Fibroblast of skin of left biceps (primary cell): ENCODE measurements around the gene TENM4.
"Not testable (repeated sequence)": the region's sequence is repeated elsewhere in the genome, so short reads cannot be mapped to it uniquely, and the experiment has no call there.

Experiments used
- DNase-seq, 2 experiments: peaks; one replicate each; pipeline ENCODE4 v3.0.0-alpha.2; 2013; ENCODE audit warnings: low read depth in 2 of 2

The TENM4 gene

GRCh38 chr11:78845496-78845895 lies 595.3 kb downstream of the TENM4 start:
- no peak for DNase-seq

DNA sequence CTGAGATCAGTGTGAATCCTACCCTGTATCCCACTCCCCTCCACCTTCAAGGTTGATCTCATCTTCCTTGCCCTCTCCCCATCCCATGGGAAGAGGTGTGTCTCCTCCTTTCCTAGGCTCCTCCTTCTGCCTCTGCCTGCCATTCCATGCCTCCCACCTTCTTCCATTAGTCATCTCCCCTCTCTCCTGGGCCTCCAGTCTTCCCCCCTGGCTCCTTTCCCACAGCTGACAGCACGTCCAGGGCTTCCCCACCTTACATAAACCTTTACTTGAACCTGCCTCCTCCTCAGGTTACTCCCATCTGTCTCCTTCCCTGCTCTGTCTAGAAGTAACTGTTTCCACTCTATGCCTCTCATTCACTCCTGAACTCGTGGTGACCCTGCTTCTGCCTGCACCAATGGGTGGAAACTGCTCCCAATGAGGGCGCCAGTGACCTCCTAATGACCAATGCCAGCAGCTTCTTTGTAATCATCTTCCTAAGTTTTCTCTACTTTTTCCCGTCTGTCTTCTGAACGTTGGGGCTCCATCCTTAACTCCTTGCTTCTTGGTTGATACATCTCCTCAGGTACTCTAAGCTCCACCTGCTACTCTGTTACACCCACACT lies 599.3 kb downstream of the TENM4 start:
- no peak for DNase-seq

DNA sequence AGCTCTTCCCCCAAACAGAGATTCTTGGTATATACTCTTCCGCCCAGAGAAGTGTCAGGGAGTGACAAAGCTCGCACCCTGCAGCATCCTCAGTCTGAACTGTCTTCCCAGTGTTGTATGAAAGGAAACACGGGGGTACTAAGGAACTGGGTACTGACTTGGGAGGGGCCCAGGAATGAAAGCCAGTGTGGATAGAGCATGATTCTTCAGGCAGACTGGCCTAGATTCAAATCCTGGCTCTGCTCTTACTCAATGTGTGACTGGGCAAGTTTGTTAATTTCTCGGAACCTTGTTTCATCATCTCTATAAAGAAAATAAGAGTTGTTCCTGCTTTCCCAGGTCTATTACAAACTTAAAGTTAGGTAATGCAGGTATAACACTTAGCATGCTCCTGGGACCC lies 600.2 kb downstream of the TENM4 start:
- peak; percentile 47 to 57 for DNase-seq

DNA sequence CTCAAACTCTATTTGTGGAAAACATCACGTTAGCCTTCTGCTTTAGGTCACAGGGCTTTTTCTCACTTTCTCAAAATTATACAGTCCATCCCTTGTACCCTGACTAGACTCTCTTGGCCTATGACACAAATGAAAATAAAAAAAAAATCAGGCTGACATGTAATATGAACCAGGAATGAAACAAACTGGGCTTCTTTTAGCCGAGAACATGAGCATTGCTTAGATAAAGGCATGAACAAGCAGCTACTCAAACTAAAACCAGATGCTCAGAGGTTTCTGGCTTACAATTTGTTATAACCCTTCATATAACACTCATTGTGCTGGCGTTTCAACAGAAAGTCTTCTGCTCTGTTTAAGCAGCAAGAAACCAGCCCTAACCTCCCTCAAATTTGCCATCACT lies 600.6 kb downstream of the TENM4 start:
- DNase-seq = peak; percentile 85

GRCh38 chr11:78838417-78838816 lies 602.4 kb downstream of the TENM4 start:
- no peak for DNase-seq

GRCh38 chr11:78835646-78836045 lies 605.2 kb downstream of the TENM4 start:
- no peak for DNase-seq

DNA sequence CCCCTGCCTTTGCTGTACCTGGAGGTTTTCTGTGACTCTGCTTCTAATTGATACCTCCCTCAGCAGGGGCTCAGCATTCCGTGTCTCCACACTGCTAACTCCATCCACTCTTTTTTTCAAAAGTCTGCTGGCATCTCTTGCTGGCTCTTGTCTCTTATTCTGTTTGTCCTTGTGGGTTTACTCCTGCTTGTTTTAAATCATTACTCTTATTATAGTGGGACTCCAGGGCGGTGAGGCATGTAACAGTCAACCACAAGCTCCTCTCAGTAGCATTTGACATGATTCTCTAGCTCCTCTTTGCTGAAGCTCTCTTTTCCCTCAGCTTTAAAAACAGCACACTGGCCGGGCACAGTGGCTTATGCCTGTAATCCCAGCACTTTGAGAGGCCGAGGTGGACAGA lies 605.9 kb downstream of the TENM4 start:
- DNase-seq = no peak

DNA sequence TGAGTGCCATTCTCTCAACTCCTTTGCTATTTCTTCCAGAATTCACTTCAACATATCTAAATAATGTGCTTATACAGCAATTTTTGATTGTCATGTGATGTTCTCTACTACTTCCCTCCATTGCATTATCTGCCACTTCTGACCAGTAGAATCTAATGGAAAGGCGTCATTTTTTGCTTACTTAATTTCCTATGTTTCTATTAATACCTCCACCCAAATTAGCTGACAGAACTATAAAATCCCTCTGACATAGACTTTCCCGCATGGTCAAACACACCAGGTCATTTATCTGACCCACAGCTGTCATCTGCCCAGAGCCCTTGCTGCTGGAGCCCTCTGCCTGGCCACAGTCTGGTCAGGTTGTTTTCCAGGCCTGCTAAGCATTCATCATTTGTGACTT lies 607.6 kb downstream of the TENM4 start:
- DNase-seq = no peak

- no peak for DNase-seq
Observed at GRCh38 chr11:78832226-78832947, 608.4 kb downstream of the TENM4 start.

- no peak for DNase-seq
Observed at GRCh38 chr11:78831571-78831970, 609.3 kb downstream of the TENM4 start.

DNA sequence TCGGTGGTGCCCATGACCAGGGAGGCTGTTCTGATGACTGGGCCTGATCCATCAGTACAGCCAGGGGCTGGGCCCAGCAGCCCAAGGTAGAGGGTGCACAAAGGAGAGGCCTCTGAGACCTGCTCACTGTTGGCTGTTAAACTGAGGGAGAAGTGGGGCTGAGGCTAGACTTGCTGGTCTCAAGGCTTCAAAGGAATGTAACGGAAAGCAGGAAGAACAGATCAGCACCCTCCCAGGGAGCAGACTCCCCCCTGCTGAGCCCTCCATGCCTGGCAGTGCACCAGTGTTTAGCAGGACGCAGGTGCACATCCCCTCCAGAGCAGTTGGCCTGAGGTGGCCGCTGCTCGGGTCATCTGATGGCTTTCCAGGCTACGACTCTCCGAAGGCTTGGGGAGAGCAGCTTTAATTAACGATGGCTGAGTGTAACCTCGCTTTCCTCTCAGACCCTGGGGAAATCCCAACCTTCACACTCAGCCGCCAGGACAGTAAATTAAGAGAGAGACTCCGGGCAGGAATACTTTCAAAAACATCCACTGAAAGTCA lies 610.5 kb downstream of the TENM4 start:
- DNase-seq = no peak

DNA sequence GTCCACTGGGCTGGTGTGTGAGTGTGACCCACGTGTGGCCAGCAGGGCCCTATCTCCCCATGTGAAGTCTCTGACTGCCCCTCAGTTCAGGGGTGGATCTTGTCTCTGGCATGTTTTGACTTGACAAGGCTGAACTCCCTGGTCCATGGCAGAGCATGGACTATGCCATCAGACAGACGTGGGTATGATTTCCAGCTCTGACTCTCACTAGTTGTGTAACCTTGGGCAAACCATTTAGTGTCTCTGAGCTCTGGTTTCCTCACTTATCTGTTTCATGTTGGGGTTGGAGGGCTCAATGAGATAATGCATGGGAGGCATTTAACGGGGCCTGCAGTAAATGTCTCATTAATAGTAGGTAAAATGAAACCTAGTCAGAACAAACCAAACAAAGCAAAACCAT lies 611.7 kb downstream of the TENM4 start:
- DNase-seq = no peak

- DNase-seq = no peak
Observed at GRCh38 chr11:78828676-78829075, 612.2 kb downstream of the TENM4 start.

DNA sequence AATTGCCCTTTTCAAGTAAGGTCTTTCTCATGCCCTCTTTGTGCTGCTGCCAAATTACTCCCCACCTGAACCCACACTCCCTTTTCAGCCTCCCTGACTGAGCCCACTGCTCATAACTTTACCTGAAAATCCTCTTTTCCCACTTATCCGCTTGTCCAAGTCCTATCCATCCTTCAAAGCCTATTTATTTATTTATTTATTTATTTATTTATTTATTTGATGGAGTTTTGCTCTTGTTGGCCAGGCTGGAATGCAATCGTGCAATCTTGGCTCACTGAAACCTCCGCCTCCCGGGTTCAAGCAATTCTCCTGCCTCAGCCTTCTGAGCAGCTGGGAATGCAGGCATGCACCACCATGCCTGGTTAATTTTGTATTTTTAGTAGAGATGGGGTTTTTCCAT lies 613.5 kb downstream of the TENM4 start:
- not testable (repeated sequence) for DNase-seq

GRCh38 chr11:78825591-78826020 lies 615.2 kb downstream of the TENM4 start:
- no peak for DNase-seq

DNA sequence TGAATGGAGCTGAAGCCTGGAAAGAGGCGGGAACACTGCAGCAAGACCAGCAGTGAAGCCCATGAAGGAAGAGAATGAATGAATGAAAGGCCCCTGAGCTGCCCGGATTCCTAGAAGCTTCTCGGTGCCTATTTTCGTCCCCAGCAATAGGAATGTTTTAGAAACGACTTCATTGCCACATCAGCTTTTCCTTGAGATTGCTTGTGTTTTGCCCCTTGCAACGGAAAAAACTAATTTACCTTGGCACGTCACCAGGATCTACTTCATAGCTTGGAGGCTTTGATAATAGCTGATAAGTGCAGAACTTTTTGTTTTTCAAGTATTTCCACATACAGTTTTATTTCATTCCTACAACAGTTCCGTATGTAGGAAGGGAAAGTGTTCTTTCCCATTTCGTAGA lies 617.2 kb downstream of the TENM4 start:
- DNase-seq = no peak

DNA sequence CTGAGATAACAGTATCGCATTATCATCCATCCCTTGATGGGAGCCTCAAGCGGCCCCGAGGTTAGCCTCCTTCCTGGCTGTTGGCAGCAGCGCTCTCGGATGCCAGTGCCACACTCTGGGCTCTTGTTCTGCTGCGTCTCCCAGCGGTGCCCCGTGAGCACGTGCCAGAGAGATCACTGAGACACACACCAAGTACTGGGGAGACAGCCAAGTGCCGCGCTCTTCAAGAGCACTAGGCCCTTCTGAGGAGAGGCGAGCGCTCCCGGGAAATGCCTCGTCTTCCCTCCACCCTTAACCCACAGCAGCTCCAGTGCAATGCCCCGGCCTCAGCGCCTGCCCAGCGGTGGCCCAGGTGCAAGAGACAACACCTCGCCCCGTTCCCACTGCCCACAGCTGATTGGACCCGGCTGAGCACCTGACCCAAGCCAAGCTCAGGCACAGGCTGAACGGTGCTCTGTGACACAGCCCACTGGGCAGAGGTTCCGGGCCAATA lies 617.9 kb downstream of the TENM4 start:
- DNase-seq = no peak

DNA sequence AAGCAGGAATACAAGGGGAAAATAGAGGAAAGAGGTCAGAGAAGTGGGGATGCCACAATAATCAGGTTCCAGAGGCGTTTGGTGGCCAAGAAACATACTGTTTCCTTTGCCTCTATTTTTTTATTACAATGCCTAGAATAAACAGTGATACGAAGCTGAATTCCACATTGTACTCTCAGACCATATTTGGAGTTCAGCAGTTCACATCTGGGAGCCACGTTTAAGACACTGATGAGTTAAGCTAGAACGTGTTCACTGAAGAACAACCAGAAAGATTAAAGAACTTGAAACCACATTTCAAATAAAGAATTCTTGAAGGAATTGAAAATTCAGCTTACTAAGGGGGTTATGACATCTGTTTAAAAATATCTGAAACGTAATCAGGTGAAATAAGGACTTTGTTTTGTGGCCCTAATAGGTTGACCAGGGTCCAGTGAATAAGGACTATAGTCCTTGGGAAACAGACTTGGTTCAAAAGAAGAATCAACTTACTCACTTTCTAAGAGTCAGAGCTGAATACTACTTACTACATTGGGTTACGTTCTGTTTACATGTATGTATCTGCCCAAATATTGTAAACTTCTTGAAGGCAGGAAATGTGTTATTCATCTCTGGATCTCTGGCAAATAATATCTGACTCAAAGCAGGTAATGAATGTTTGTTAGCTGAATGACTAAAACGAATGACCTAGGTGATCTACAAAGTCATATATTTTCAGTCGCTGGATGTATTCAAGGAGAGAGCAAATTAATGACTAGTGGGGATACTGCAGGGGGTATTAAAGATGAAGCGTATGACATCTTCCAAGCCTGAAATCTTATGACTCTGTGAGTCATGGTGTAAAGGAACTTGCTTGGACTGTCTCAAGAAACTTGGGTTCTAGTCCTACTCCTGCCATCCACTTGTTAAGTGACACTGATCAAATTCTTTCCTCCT lies 619.2 kb downstream of the TENM4 start:
- DNase-seq = peak; percentile 62 to 66

DNA sequence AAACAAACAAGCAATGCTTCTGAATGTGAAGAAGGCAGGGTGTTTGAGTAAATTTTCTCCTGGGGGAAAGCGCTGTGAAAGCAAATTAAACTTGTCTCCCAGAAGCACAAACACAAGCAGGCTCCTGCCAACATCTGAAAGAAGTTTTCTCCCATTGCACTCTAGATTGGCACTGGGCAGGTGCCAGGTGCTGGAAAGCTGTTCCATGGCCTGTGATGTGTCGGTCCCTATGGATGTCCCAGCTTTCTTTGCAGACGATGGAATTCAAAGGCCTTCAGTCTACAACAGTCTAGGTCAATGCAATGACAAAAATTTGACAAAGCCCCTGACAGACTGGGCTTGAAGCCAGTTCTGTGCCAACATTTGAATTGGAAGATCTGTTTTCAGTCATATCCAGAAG lies 620.1 kb downstream of the TENM4 start:
- DNase-seq = no peak

DNA sequence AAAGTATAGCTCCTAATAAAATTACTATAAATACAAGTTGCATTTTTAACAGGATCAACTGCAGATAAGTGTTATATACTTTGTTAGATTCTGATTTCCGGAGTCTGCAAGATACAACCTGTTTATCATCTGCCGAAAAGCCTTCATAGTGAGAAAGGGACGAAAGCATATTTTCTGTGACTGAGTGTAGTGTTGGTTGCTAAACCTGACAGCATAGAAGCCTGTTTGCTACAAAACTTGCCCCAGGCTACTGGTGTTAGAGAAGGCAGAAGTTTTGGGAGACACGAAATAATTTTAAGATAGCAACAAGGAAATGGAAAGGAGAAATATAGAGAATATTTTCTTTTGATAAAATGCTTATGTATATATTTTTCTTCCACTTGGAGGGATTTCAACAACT lies 622.6 kb downstream of the TENM4 start:
- no peak for DNase-seq

- DNase-seq = no peak
Observed at GRCh38 chr11:78815831-78816230, 625.0 kb downstream of the TENM4 start.
